Activated naive CD4-positive, alpha-beta T cell treated with anti-CD3 and anti-CD28 coated beads, Interleukin-2, amount 10 ng/mL, durations not matched to agents 5 hours and 36 hours (primary cell): ENCODE measurements around the gene PHYKPL. TPM values are rescaled to one million over a fixed set of nuclear protein-coding genes. Genes with fewer than 3 reads are reported as not detected.

Experiments used
- total RNA-seq, 2 experiments: library from RNA; stranded (reverse); gene quantifications; one replicate each; pipeline ENCODE4 v1.2.3, GENCODE V29; 2021

The PHYKPL gene
- total RNA-seq: 100 to 1,000 TPM; 158 to 163 TPM

DNA sequence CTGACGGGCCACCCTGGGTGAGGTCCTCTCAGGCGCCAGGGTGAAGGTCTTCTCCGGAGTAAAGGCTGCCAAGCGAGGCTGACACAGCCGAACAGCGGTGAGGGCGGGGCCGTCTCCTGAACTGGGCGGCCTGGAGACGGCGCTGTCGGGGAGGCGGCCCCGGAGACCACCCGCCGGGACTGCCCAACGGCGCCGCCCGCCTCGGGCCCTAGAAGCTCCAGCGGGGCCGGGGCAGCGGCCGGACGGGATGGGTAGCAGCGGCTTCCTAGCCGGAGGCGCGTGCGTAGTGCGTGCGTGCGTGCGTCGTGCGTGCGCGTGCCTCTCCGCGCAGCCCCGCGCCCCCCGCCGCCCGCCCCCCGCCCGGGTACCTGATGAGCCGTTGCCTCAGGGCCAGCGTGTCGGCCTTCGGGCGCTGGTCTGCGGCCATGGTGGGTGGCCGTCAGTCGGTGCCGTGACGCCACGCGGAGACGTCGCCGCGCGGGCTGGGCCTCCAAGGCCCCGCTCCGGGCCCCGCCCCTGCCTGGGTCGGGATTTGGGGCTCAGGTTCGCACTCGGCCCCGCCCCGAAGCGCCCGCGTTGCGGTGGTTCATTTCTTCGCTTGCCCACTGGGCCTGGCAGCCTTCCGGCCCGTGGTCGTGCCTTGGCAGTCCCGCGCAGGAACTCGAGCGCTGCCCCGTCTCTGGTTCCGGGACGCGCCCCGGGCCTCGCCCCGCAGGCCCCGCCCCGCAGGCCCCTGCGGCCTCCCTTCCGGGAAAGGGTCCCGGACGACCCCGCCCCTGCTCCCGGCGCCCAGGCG is at the start of gene PHYKPL:
TSS of gene PHYKPL (minus strand) at position 679 of the 796 bp plus-strand sequence. CDS start at position 427, 252 bp downstream.

DNA sequence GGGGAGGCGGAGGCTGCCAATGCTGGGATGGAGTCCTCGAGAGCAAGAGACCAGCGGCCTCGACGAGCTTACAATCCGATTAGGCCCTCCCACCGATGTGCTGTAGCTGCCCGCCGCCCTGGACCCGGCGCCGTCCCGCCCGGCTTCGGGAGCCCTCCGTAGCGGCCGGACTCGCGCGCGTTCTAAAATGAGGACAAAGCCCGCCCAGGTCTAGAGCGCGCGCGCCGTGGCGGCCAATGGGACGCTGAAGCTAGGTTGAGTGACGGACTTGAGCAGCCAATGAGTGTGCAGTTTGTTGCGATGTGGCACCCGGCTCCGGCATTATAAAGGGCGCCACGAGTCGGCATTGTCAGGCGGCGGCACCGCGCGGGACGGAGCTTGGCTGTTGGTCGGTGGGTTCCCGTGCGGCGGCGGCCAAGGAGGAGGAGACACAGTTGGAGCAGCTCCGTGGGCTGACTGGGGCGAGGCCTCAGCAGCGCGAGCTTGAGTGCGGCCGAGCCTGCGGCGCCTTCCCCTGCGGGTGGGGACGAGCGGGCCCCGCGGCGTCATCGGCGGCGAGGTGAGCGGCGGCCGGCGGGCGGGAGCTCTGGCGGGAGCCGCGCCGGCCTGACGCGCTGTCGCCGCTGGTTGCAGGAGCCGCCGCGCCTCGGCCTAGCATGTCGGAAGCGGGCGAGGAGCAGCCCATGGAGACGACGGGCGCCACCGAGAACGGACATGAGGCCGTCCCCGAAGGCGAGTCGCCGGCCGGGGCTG is 28.2 kb downstream of the PHYKPL start, which contains the start of gene HNRNPAB:
TSS of gene HNRNPAB (plus strand) at position 352 of the 753 bp plus-strand sequence. CDS start at position 657, 305 bp downstream.

DNA sequence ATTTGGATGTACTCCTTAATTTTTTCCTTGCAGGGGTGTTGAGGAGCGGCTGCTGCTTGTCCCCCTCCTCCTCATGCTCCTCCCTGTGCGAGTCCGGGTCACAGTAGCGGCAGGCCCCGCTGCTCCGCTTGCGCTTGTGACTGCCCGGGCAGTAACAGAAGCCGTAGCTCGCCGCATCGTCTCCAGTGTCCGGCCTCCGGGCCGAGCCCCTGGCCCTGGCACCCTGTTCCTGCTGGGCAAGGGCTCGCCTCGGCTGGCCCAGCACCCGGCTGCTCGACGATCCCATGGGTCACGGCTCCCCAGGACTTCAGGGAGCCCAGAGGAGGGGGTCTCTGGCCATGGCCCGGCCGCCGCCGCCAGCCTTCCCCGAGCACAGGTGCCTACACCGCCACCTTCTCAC is 45.6 kb downstream of the PHYKPL start, which contains the start of gene GMCL2:
TSS of gene GMCL2 (minus strand) at position 358 of the 400 bp plus-strand sequence. CDS start at position 286, 72 bp downstream.

Other genes with a start within 250 kb of the PHYKPL start
- gene PROP1, start 236.6 kb downstream of the PHYKPL start, total RNA-seq: not detected
- gene N4BP3, start 119.3 kb downstream of the PHYKPL start, total RNA-seq: 1 to 10 TPM; 3.4 to 3.8 TPM
- gene RMND5B, start 101.8 kb downstream of the PHYKPL start, total RNA-seq: 10 to 100 TPM; 26.1 to 29.1 TPM
- 100 to 1,000 TPM; 122 to 127 TPM for gene NHP2, start 78.9 kb downstream of the PHYKPL start, total RNA-seq
- gene GMCL2, start 45.4 kb downstream of the PHYKPL start, total RNA-seq: not detected
- gene HNRNPAB, start 28.3 kb downstream of the PHYKPL start, total RNA-seq: 100 to 1,000 TPM; 156 to 159 TPM